ENCODE results near the gene INTS3.

- TF ChIP-seq POLR2A (IDR thresholded peaks at IDR 0.05; ENCODE audit: low read length) (no peak), GATA1 (IDR thresholded peaks at IDR 0.05; ENCODE audit: low read depth, low read length) (no peak)
Observed at GRCh38 chr1:153693466-153693865, 34.4 kb upstream of the INTS3 start.
